HCEC 1CT (cell line): ENCODE measurements around the gene NR0B2.
"Not testable (repeated sequence)": the region's sequence is repeated elsewhere in the genome, so short reads cannot be mapped to it uniquely, and the experiment has no call there.

Experiments
- DNase-seq: peaks from one replicate; pipeline ENCODE4 v3.0.0-alpha.2; 2017

NR0B2 gene, protein sequence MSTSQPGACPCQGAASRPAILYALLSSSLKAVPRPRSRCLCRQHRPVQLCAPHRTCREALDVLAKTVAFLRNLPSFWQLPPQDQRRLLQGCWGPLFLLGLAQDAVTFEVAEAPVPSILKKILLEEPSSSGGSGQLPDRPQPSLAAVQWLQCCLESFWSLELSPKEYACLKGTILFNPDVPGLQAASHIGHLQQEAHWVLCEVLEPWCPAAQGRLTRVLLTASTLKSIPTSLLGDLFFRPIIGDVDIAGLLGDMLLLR

DNA sequence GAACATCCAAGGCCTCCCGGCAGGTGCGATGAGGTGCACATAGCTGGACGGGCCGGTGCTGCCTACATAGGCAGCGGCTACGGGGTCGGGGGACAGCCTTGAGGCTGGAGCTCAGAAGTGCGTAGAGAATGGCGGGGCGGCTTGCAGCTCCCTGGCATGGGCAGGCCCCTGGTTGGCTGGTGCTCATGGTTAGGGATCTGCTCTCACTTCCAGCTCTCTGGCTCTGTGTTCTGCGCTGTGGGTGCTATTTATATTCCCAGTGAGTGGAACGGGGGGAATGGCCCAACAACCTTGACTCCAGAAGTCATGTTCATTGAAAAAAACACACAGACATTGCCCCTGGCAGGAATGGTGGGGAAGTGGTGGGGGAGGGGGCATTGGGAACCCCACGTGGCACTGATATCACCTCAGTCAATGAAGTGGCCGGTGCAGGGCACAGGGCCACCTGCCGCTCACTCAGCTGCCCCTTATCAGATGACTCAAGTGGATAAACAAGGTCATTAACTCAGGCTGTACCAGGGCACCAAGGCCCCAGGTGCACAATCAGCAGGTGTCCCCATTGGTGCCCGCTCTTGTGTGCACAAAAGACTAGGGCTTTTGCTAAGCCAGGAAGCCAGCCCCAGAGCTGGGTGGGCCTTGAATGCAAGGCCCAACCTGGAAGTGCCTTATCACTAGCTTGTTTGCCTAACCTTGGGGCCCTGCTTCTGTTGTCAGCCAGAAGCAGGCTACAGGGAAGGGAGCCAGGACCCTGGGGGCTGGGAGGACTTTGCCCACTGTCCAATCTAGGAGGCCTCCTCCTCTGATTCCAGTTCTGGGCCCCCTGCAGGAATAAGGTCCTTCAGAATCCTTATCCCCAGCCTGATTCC is at the start of gene NR0B2:
TSS of gene NR0B2 (minus strand) at position 222 of the 866 bp plus-strand sequence. CDS start at position 187, 35 bp downstream.
- no peak for DNase-seq

DNA sequence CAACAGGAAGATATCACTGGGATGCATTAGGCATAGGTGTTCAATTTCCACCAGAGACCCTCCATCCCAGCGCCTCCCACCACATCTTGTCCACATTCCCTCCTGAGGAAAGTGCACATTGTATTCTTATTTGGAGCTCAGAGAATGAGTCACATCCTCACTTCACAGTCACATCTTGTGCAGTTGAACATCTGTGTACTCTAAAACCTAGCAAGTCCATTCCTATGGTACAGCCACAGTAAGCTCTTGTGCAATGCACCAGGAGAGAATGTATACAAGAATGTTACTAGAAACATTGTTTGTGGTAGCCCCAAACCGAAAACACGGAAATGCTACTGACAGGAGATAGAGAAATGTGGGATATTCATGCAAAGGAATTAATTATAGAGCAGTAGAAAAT is 48.1 kb upstream of the NR0B2 start:
- peak; percentile 99 for DNase-seq

GRCh38 chr1:26960625-26960966 is 46.8 kb upstream of the NR0B2 start:
- no peak for DNase-seq

DNA sequence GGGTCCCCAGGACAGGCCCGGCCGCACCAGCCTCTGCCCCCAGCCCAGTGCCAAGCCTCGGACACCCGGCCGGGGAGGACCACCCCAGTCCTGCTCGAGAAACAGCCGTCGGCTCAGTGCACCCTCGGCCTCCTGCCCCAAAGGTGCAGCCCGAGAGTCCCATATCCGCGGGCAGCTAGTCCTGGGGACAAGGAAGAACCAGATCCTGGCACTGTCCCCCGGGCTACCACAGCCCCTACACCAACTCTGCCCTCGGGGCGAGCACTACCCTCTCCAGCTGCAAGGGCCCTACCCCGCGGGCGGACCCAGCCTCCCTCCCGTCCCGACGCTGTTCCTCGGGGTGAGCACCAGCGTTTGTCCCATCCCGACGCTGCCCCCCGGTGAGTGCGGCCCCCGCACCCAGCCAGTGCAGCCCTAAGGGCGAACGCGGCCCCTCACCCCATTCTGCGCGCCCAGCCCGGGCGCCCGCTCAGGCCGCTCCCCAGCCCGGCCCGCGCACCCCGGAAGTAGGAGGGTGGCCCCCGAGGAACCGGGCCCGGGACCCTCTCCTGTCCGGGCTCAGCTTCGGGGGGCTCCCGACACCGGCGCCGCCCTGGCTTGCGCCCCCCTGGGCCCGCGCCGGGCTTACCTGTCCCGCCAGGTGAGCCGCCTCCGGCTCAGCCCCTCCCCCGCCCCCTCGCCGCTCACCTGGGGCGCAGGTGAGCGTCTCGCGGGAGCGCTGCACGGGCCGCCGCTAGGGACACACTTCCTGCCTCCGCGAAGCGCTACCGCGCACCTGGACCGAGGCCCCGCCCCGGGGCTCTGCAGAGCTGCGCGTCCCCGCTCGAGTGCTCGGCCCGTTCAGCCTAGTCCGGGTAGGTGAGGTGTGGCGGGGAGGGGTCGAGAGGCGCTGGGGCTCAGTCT is 46.2 kb upstream of the NR0B2 start, which contains the start of gene KDF1:
TSS of gene KDF1 (minus strand) at position 747 of the 903 bp plus-strand sequence. CDS start 8,088 bp downstream, outside the sequence.
- DNase-seq = no peak

- DNase-seq = no peak
Measured at GRCh38 chr1:26959270-26959669, 45.5 kb upstream of the NR0B2 start.

- no peak for DNase-seq
Measured at GRCh38 chr1:26957306-26957705, 43.5 kb upstream of the NR0B2 start.

DNA sequence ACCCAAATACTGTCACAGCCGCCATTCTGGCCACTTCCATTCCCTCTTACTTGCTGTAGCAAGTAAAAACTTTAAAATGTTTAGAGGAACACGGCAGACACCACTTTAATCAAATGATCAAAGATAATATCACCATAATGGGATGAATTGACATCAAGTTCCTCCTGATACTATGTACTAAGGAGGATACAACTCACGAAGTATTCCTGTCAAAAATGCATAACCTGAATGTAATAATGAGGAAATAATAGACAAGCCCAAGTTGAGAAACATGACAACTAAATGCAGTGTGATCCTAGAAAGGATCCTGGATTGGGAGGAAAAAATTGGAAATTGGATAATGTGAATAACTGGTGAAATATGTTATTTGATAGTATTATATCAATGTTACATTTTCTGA is 42.5 kb upstream of the NR0B2 start:
- DNase-seq = no peak

DNA sequence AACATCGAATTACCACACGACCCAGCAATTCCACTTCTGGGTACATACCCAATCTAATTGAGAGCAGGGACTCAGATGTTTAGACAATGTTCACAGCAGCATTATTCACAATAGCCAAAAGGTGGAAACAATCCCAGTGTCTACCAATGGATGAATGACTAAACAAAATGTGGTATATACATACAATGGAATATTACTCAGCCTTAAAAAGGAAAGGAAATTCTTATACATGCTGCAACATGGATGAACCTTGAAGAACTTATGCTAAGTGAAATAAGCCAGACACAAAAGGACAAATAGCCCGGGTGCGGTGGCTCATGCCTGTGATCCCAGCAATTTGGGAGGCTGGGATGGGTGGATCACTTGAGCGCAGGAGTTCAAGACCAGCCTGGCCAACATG is 39.6 kb upstream of the NR0B2 start:
- DNase-seq = no peak

GRCh38 chr1:26951821-26952497 is 38.2 kb upstream of the NR0B2 start:
- DNase-seq = no peak

- no peak for DNase-seq
Measured at GRCh38 chr1:26951216-26951615, 37.4 kb upstream of the NR0B2 start.

DNA sequence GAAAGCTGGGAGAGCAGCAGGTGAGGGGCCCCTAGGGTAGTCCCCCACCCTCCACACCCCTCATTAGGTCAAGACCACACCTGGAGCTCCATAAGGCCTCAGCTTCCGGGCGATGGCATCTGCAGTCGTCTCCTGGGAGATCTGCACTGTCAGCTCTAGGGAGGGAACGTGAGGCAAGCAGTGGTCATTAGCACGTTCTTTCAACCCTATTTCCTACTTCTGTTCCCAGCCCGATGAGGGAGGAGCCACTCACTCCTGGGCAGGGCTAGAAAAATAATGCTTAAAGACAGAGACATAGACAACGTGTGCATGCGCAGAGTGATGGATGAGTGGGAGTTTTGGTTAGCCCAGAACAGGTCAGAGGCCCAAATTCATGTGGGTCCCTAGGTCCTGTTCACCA is 36.8 kb upstream of the NR0B2 start:
- DNase-seq = no peak

GRCh38 chr1:26949926-26950319 is 36.1 kb upstream of the NR0B2 start:
- no peak for DNase-seq

- no peak for DNase-seq
Measured at GRCh38 chr1:26949266-26949925, 35.6 kb upstream of the NR0B2 start.

- not testable (repeated sequence) for DNase-seq
Measured at GRCh38 chr1:26948725-26949057, 34.9 kb upstream of the NR0B2 start.

GRCh38 chr1:26946270-26946669 is 32.5 kb upstream of the NR0B2 start:
- no peak for DNase-seq

- DNase-seq = no peak
Measured at GRCh38 chr1:26945728-26946127, 32.0 kb upstream of the NR0B2 start.

DNA sequence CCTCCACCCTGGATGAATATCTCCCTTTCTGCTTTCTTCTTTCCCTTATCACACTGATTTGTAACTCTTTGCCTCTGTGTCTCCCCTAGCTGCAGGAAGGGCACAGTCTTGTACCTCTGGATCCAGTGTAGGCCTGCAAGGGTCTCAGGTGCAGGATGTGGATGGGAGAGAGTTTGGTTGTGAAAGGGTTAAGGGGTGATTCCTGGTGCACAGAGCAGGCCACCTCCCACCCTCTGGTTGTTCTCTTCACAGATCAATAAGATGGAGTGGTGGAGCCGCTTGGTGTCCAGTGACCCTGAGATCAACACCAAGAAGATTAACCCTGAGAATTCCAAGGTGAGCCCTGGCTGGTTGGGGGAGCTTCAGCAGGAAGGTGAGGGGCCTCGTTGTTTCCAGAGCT is 31.4 kb upstream of the NR0B2 start:
- DNase-seq = no peak

GRCh38 chr1:26942656-26943055 is 28.9 kb upstream of the NR0B2 start:
- no peak for DNase-seq

- DNase-seq = no peak
Measured at GRCh38 chr1:26941311-26941710, 27.5 kb upstream of the NR0B2 start.

- no peak for DNase-seq
Measured at GRCh38 chr1:26938659-26939025, 24.9 kb upstream of the NR0B2 start.

GRCh38 chr1:26938004-26938658 is 24.4 kb upstream of the NR0B2 start:
- no peak for DNase-seq

- DNase-seq = no peak
Measured at GRCh38 chr1:26936823-26937222, 23.0 kb upstream of the NR0B2 start.
